GM23338 (cell line): ENCODE data around the gene SLC6A7.

ENCODE experiments used
- CREB1 ChIP-seq: fragments of 250-450 bp; sonication (Bioruptor Pico); IDR thresholded peaks from 2 replicates; pipeline ENCODE4 v1.5.0; 2020; ENCODE audit warnings: low read depth, mild to moderate bottlenecking, moderate library complexity
- CTCF ChIP-seq, 2 experiments: fragments of 200-600 bp in 1 of 2; sonication (generic) in 1 of 2; conservative IDR thresholded peaks; 2 replicates each; pipeline versions ENCODE4 v1.5.1 to v1.6.1; 2016 to 2017; ENCODE audit warnings: antibody characterized with exemption in 2 of 2, low read depth in 2 of 2, mild to moderate bottlenecking in 2 of 2, moderate library complexity in 1 of 2
- EZH2 ChIP-seq: fragments of 200-600 bp; sonication (generic); IDR thresholded peaks from one replicate; pipeline ENCODE4 v1.8.0; 2017; ENCODE audit warnings: antibody characterized with exemption, mild to moderate bottlenecking, low read depth; ENCODE audit not compliant: unreplicated experiment
- POLR2AphosphoS5 ChIP-seq: IDR thresholded peaks from 2 replicates; pipeline ENCODE4 v1.6.1; 2016; ENCODE audit warnings: antibody characterized with exemption, low read depth
- REST ChIP-seq: IDR thresholded peaks from one replicate; pipeline ENCODE4 v1.6.1; 2018; ENCODE audit warnings: antibody characterized with exemption; ENCODE audit not compliant: unreplicated experiment
- ZNF114 ChIP-seq: fragments of 250-450 bp; sonication (Bioruptor Pico); IDR thresholded peaks from 2 replicates; pipeline ENCODE4 v1.5.0; 2020; ENCODE audit warnings: mild to moderate bottlenecking, moderate library complexity
- ZNF331 ChIP-seq: fragments of 250-450 bp; sonication (Bioruptor Pico); IDR thresholded peaks from 2 replicates; pipeline ENCODE4 v1.5.0; 2020; ENCODE audit warnings: low read depth, mild to moderate bottlenecking, moderate library complexity

GRCh38 chr5:150172145-150172544 is 17.7 kb upstream of the SLC6A7 start:
- TF ChIP-seq CTCF (conservative IDR thresholded peaks at IDR 0.05; ENCODE audit: low read depth in 2 of 2) (no peak), POLR2AphosphoS5 (no peak), ZNF331 (CRISPR knock-in tag) (no peak), ZNF114 (no peak), EZH2 (no peak), CREB1 (no peak), REST (no peak)
